K562 (cell line): ENCODE data around the gene FMOD. TPM values are rescaled to one million over a fixed set of nuclear protein-coding genes. Genes with fewer than 3 reads are reported as not detected.

Experiments
- FOXP1 ChIP-seq: sonication (generic); formaldehyde crosslinking; IDR thresholded peaks from 2 replicates; pipeline ENCODE4 v1.8.0; 2022; ENCODE audit warnings: mild to moderate bottlenecking, missing genetic modification reagents
- GTF2B ChIP-seq: IDR thresholded peaks from 2 replicates; pipeline ENCODE4 v1.6.1; 2011; ENCODE audit not compliant: insufficient read length; ENCODE audit errors: extremely low read depth
- MCM3 ChIP-seq: fragments of 450-650 bp; IDR thresholded peaks from 2 replicates; pipeline ENCODE4 v1.6.1; 2016
- MTF1 ChIP-seq: fragments of 250-450 bp; sonication (Bioruptor Pico); IDR thresholded peaks from 2 replicates; pipeline ENCODE4 v1.9.0; 2021; ENCODE audit warnings: moderate library complexity, mild to moderate bottlenecking, inconsistent platforms, borderline replicate concordance
- PYGO2 ChIP-seq: fragments of 450-650 bp; IDR thresholded peaks from 2 replicates; pipeline ENCODE4 v1.6.1; 2016; ENCODE audit warnings: mild to moderate bottlenecking, missing genetic modification characterization, moderate library complexity, missing compliant biosample characterization
- TEAD2 ChIP-seq: fragments of 450-650 bp; IDR thresholded peaks from 2 replicates; pipeline ENCODE4 v1.6.1; 2016; ENCODE audit warnings: missing genetic modification characterization, control low read depth, missing compliant biosample characterization
- UBTF ChIP-seq, 2 experiments: IDR thresholded peaks; 2 replicates each; pipeline ENCODE4 v1.6.1; 2012; ENCODE audit warnings: improper control_type of control experiment in 2 of 2, low read depth in 2 of 2, low read length in 2 of 2, borderline replicate concordance in 1 of 2
- ZNF232 ChIP-seq: sonication (generic); formaldehyde crosslinking; IDR thresholded peaks from 2 replicates; pipeline ENCODE4 v1.8.0; 2022; ENCODE audit warnings: mild to moderate bottlenecking, missing genetic modification reagents
- ZNF696 ChIP-seq: fragments of 250-450 bp; sonication (Bioruptor Pico); conservative IDR thresholded peaks from 2 replicates; pipeline ENCODE4 v1.4.0; 2020; ENCODE audit warnings: mild to moderate bottlenecking, moderate library complexity
- polyA plus RNA-seq, 8 experiments: library from polyadenylated mRNA; depleted of rRNA in 4 of 8; stranded (reverse) in 5 of 8; unstranded in 3 of 8; fragments of >200 nt; fragmentation: Nextera tagmentation in 2 of 8; fragmentation: Illumina TruSeq in 1 of 8; extraction: Ambion mirVana in 2 of 8; extraction: Trizol in 1 of 8; gene quantifications; 2 replicates each; pipeline versions ENCODE4 v1.2.1 to v1.2.3, GENCODE V29; 2011 to 2014; ENCODE audit warnings: inconsistent platforms in 1 of 8, missing spikeins in 1 of 8
- total RNA-seq, 7 experiments: library from RNA; depleted of rRNA in 6 of 7; stranded (reverse); fragments of >200 nt in 6 of 7; fragmentation: Illumina TruSeq in 2 of 7; extraction: Trizol in 2 of 7; gene quantifications; 2 replicates each; pipeline versions ENCODE4 v1.2.1 to v1.2.3, GENCODE V29; 2011 to 2021; ENCODE audit warnings: low replicate concordance in 1 of 7
- TF ChIP-seq, protein P1 (sequence below): fragments of 250-450 bp; sonication (Bioruptor Pico); IDR thresholded peaks from 2 replicates; pipeline ENCODE4 v1.8.0; 2021; ENCODE audit warnings: moderate library complexity, mild to moderate bottlenecking, inconsistent platforms

The FMOD gene
- total and polyA plus RNA-seq, 9 of the 15 experiments (the other 6 are each of a cell fraction or from before 2014, with no cell fraction given): 0.03 to 0.13 (median 0.03) TPM; not detected in 6

GRCh38 chr1:203354246-203354645, 3.3 kb upstream of the FMOD start (continued):
- no peak for TF ChIP-seq GTF2B
- no peak for TF ChIP-seq MTF1
- TF ChIP-seq ZNF696 (CRISPR knock-in tag): no peak
- TF ChIP-seq PYGO2 (tag): no peak
- TF ChIP-seq UBTF (IDR thresholded peaks at IDR 0.05; ENCODE audit: borderline replicate concordance in 1 of 2, low read depth in 2 of 2, low read length in 2 of 2): no peak
- TF ChIP-seq ZNF232 (CRISPR knock-in tag): no peak
- TF ChIP-seq, protein P1, sequence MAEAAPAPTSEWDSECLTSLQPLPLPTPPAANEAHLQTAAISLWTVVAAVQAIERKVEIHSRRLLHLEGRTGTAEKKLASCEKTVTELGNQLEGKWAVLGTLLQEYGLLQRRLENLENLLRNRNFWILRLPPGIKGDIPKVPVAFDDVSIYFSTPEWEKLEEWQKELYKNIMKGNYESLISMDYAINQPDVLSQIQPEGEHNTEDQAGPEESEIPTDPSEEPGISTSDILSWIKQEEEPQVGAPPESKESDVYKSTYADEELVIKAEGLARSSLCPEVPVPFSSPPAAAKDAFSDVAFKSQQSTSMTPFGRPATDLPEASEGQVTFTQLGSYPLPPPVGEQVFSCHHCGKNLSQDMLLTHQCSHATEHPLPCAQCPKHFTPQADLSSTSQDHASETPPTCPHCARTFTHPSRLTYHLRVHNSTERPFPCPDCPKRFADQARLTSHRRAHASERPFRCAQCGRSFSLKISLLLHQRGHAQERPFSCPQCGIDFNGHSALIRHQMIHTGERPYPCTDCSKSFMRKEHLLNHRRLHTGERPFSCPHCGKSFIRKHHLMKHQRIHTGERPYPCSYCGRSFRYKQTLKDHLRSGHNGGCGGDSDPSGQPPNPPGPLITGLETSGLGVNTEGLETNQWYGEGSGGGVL (CRISPR knock-in tag): no peak
- no peak for TF ChIP-seq TEAD2 (tag)
- TF ChIP-seq FOXP1 (CRISPR knock-in tag): no peak
- no peak for TF ChIP-seq MCM3
